ENCODE data around the gene GASK1A. TPM values are rescaled to one million over a fixed set of nuclear protein-coding genes. Genes with fewer than 3 reads are reported as not detected.
A peak's percentile ranks its signal among the peaks of the same experiment; 100 is the strongest.

Gene GASK1A
- total and polyA plus RNA-seq, 2 donors (not counting 1 experiment from before 2014, with no cell fraction given), result 0.14 to 1.8 TPM

GRCh38 chr3:43081796-43082195 lies 102.7 kb downstream of the GASK1A start:
- peak in 1 of 2 donors; percentile 45 for DNase-seq (ENCODE audit: low read depth in 2 of 2)
- Histone ChIP-seq H4K20me1 (ENCODE audit: control insufficient read depth, extremely low read depth, insufficient read depth, low read length) (no peaks in the 10 kb centered on the region), H3K4me1 (ENCODE audit: control insufficient read depth, extremely low read depth, insufficient read depth, low read length) (no peaks in the 10 kb centered on the region), H3K36me3 (ENCODE audit: control insufficient read depth, insufficient read depth, low read length) (no peaks in the 10 kb centered on the region), H3K9ac (ENCODE audit: insufficient read depth, low read length) (no peak overlapping the region), H3K79me2 (ENCODE audit: control insufficient read depth, insufficient read depth, low read length) (no peaks in the 10 kb centered on the region), H3K27ac (ENCODE audit: insufficient read depth, low read length) (no peak overlapping the region), H3K4me3 (replicated peaks in 1 of 4; ENCODE audit: control extremely low read depth in 1 of 4, insufficient read depth in 1 of 4, low read depth in 3 of 4, low read length in 4 of 4) (no peak overlapping the region), H2AFZ (ENCODE audit: low read length) (no peak overlapping the region), H3K27me3 (ENCODE audit: control insufficient read depth, insufficient read depth, low read length) (no peaks in the 10 kb centered on the region), H3K4me2 (ENCODE audit: extremely low read depth, insufficient read depth, low read length) (no peak overlapping the region), H3K9me3 (ENCODE audit: control insufficient read depth, insufficient read depth, low read depth, low read length) (no peaks in the 10 kb centered on the region)
- TF ChIP-seq CTCF (conservative IDR thresholded peaks at IDR 0.05 in 1 of 2, IDR thresholded peaks at IDR 0.05 in 1 of 2; ENCODE audit: low read depth in 1 of 2, low read length in 2 of 2) (no peak), EZH2 (IDR thresholded peaks at IDR 0.05; ENCODE audit: low read length, missing control alignments) (no peak)

- Histone ChIP-seq H3K79me2 (ENCODE audit: control insufficient read depth, insufficient read depth, low read length) (no peaks in the 10 kb centered on the region), H3K4me1 (ENCODE audit: control insufficient read depth, extremely low read depth, insufficient read depth, low read length) (no peaks in the 10 kb centered on the region), H3K27ac (ENCODE audit: insufficient read depth, low read length) (no peak overlapping the region), H3K4me3 (replicated peaks in 1 of 4; ENCODE audit: control extremely low read depth in 1 of 4, insufficient read depth in 1 of 4, low read depth in 3 of 4, low read length in 4 of 4) (no peak overlapping the region), H3K9ac (ENCODE audit: insufficient read depth, low read length) (no peak overlapping the region), H3K9me3 (ENCODE audit: control insufficient read depth, insufficient read depth, low read depth, low read length) (no peaks in the 10 kb centered on the region), H3K36me3 (ENCODE audit: control insufficient read depth, insufficient read depth, low read length) (no peaks in the 10 kb centered on the region), H3K4me2 (ENCODE audit: extremely low read depth, insufficient read depth, low read length) (no peak overlapping the region), H3K27me3 (ENCODE audit: control insufficient read depth, insufficient read depth, low read length) (no peaks in the 10 kb centered on the region), H4K20me1 (ENCODE audit: control insufficient read depth, extremely low read depth, insufficient read depth, low read length) (no peaks in the 10 kb centered on the region), H2AFZ (ENCODE audit: low read length) (no peak overlapping the region)
- TF ChIP-seq CTCF (conservative IDR thresholded peaks at IDR 0.05 in 1 of 2, IDR thresholded peaks at IDR 0.05 in 1 of 2; ENCODE audit: low read depth in 1 of 2, low read length in 2 of 2) (no peak), EZH2 (IDR thresholded peaks at IDR 0.05; ENCODE audit: low read length, missing control alignments) (no peak)
- DNase-seq (ENCODE audit: low read depth in 2 of 2), result no peak
Measured at GRCh38 chr3:43082457-43082856, 103.3 kb downstream of the GASK1A start.

- H3K4me1 ChIP-seq (ENCODE audit: control insufficient read depth, extremely low read depth, insufficient read depth, low read length), result no peaks in the 10 kb centered on the region
- no peak overlapping the region for H3K4me2 ChIP-seq (ENCODE audit: extremely low read depth, insufficient read depth, low read length)
- no peak overlapping the region for H3K9ac ChIP-seq (ENCODE audit: insufficient read depth, low read length)
- TF ChIP-seq EZH2 (IDR thresholded peaks at IDR 0.05; ENCODE audit: low read length, missing control alignments) (no peak), CTCF (conservative IDR thresholded peaks at IDR 0.05 in 1 of 2, IDR thresholded peaks at IDR 0.05 in 1 of 2; ENCODE audit: low read depth in 1 of 2, low read length in 2 of 2) (no peak)
- no peaks in the 10 kb centered on the region for H3K9me3 ChIP-seq (ENCODE audit: control insufficient read depth, insufficient read depth, low read depth, low read length)
- peak in 1 of 2 donors; percentile 21 for DNase-seq (ENCODE audit: low read depth in 2 of 2)
- no peak overlapping the region for H2AFZ ChIP-seq (ENCODE audit: low read length)
- no peak overlapping the region for H3K4me3 ChIP-seq (replicated peaks in 1 of 4; ENCODE audit: control extremely low read depth in 1 of 4, insufficient read depth in 1 of 4, low read depth in 3 of 4, low read length in 4 of 4)
- no peak overlapping the region for H3K27ac ChIP-seq (ENCODE audit: insufficient read depth, low read length)
- H3K79me2 ChIP-seq (ENCODE audit: control insufficient read depth, insufficient read depth, low read length), result no peaks in the 10 kb centered on the region
- no peaks in the 10 kb centered on the region for H4K20me1 ChIP-seq (ENCODE audit: control insufficient read depth, extremely low read depth, insufficient read depth, low read length)
- no peaks in the 10 kb centered on the region for H3K27me3 ChIP-seq (ENCODE audit: control insufficient read depth, insufficient read depth, low read length)
- H3K36me3 ChIP-seq (ENCODE audit: control insufficient read depth, insufficient read depth, low read length), result no peaks in the 10 kb centered on the region
Measured at GRCh38 chr3:43086460-43087165, 107.5 kb downstream of the GASK1A start.

Data from fibroblast of lung (primary cell).